ENCODE data around the gene ABR. TPM values are rescaled to one million over a fixed set of nuclear protein-coding genes. Genes with fewer than 3 reads are reported as not detected.
A peak's percentile ranks its signal among the peaks of the same experiment; 100 is the strongest.
"Not testable (repeated sequence)": the region's sequence is repeated elsewhere in the genome, so short reads cannot be mapped to it uniquely, and the experiment has no call there.

The ABR gene
- total RNA-seq, 1 donor: 64.6 TPM

- DNase-seq (ENCODE audit: low read depth in 2 of 3, low spot score in 2 of 3): no peak
Measured at GRCh38 chr17:1123393-1123831, 56.4 kb downstream of the ABR start.

GRCh38 chr17:1122533-1123392 lies 57.0 kb downstream of the ABR start:
- DNase-seq (ENCODE audit: low read depth in 2 of 3, low spot score in 2 of 3): peak; percentile 67 to 81 (median 72)

GRCh38 chr17:1121442-1121817 lies 58.4 kb downstream of the ABR start:
- not testable (repeated sequence) for DNase-seq (ENCODE audit: low read depth in 2 of 3, low spot score in 2 of 3)

- DNase-seq (ENCODE audit: low read depth in 2 of 3, low spot score in 2 of 3): no peak
Measured at GRCh38 chr17:1120596-1121441, 59.0 kb downstream of the ABR start.

GRCh38 chr17:1119924-1120323 lies 59.9 kb downstream of the ABR start:
- DNase-seq (ENCODE audit: low read depth in 2 of 3, low spot score in 2 of 3): no peak

- DNase-seq (ENCODE audit: low read depth in 2 of 3, low spot score in 2 of 3): no peak
Measured at GRCh38 chr17:1116602-1117001, 63.2 kb downstream of the ABR start.

- DNase-seq (ENCODE audit: low read depth in 2 of 3, low spot score in 2 of 3): no peak
Measured at GRCh38 chr17:1112875-1113274, 66.9 kb downstream of the ABR start.

- DNase-seq (ENCODE audit: low read depth in 2 of 3, low spot score in 2 of 3): no peak
Measured at GRCh38 chr17:1111599-1112443, 68.0 kb downstream of the ABR start.

GRCh38 chr17:1110862-1111598 lies 68.8 kb downstream of the ABR start:
- peak in 2 of 3 donors; percentile 85 to 90 for DNase-seq (ENCODE audit: low read depth in 2 of 3, low spot score in 2 of 3)

GRCh38 chr17:1110541-1110861 lies 69.3 kb downstream of the ABR start:
- DNase-seq (ENCODE audit: low read depth in 2 of 3, low spot score in 2 of 3): no peak

- DNase-seq (ENCODE audit: low read depth in 2 of 3, low spot score in 2 of 3): peak in 1 of 3 donors; percentile 50
Measured at GRCh38 chr17:1109606-1110540, 69.9 kb downstream of the ABR start.

- peak in 2 of 3 donors; percentile 48 to 53 for DNase-seq (ENCODE audit: low read depth in 2 of 3, low spot score in 2 of 3)
Measured at GRCh38 chr17:1108765-1109605, 70.8 kb downstream of the ABR start.

GRCh38 chr17:1108478-1108764 lies 71.4 kb downstream of the ABR start:
- DNase-seq (ENCODE audit: low read depth in 2 of 3, low spot score in 2 of 3): no peak

GRCh38 chr17:1107777-1108477 lies 71.9 kb downstream of the ABR start:
- no peak for DNase-seq (ENCODE audit: low read depth in 2 of 3, low spot score in 2 of 3)

- DNase-seq (ENCODE audit: low read depth in 2 of 3, low spot score in 2 of 3): no peak
Measured at GRCh38 chr17:1107083-1107776, 72.6 kb downstream of the ABR start.

GRCh38 chr17:1104222-1104621 lies 75.6 kb downstream of the ABR start:
- no peak for DNase-seq (ENCODE audit: low read depth in 2 of 3, low spot score in 2 of 3)

GRCh38 chr17:1100382-1100781 lies 79.4 kb downstream of the ABR start:
- DNase-seq (ENCODE audit: low read depth in 2 of 3, low spot score in 2 of 3): no peak
